CD14-positive monocyte (primary cell): ENCODE measurements around the gene LAMC3. TPM values are rescaled to one million over a fixed set of nuclear protein-coding genes. Genes with fewer than 3 reads are reported as not detected.
A peak's percentile ranks its signal among the peaks of the same experiment; 100 is the strongest.

Experiments used
- DNase-seq, 3 donors: peaks; one replicate each; pipeline ENCODE4 v3.0.0-alpha.2; 2011 to 2022
- H2AFZ ChIP-seq: 2 replicates; pipeline ENCODE4 v1.6.0; 2012; ENCODE audit warnings: mild to moderate bottlenecking, low read depth, low read length, inconsistent platforms; ENCODE audit not compliant: insufficient read depth, poor library complexity, severe bottlenecking
- H3K27ac ChIP-seq, 2 donors: 1 replicate in 1 of 2; 2 replicates in 1 of 2; pipeline ENCODE4 v1.5.1; 2012 to 2013; ENCODE audit warnings: low read length in 2 of 2, control low read depth in 1 of 2, inconsistent platforms in 1 of 2, low read depth in 1 of 2, mild to moderate bottlenecking in 1 of 2
- H3K27me3 ChIP-seq, 2 donors: one replicate each; pipeline versions ENCODE4 v1.6.0 to v1.6.1; 2011 to 2013; ENCODE audit warnings: low read length in 2 of 2; ENCODE audit not compliant: control insufficient read depth in 2 of 2, insufficient read depth in 2 of 2
- H3K36me3 ChIP-seq, 2 donors: replicated peaks in 1 of 2; 1 replicate in 1 of 2; 2 replicates in 1 of 2; pipeline versions ENCODE4 v1.5.1 to v1.6.1; 2012 to 2013; ENCODE audit warnings: low read length in 2 of 2, control low read depth in 1 of 2, inconsistent platforms in 1 of 2, mild to moderate bottlenecking in 1 of 2; ENCODE audit not compliant: insufficient read depth in 2 of 2, control insufficient read depth in 1 of 2
- H3K4me1 ChIP-seq, 2 donors: 1 replicate in 1 of 2; 2 replicates in 1 of 2; pipeline versions ENCODE4 v1.5.1 to v1.6.1; 2012 to 2013; ENCODE audit warnings: low read length in 2 of 2, control low read depth in 1 of 2, inconsistent platforms in 1 of 2, mild to moderate bottlenecking in 1 of 2, moderate library complexity in 1 of 2; ENCODE audit not compliant: insufficient read depth in 2 of 2, control insufficient read depth in 1 of 2
- H3K4me2 ChIP-seq: replicated peaks from 2 replicates; pipeline ENCODE3; 2012; ENCODE audit warnings: low read length, moderate library complexity, mild to moderate bottlenecking; ENCODE audit not compliant: poor library complexity, severe bottlenecking; ENCODE audit errors: extremely low read depth
- H3K4me3 ChIP-seq, 3 experiments: fragments of 200-600 bp in 1 of 3; sonication (generic) in 1 of 3; replicated peaks in 1 of 3; 1 replicate in 2 of 3; 2 replicates in 1 of 3; pipeline ENCODE4 v1.5.1; 2011 to 2013; ENCODE audit warnings: low read length in 3 of 3, mild to moderate bottlenecking in 3 of 3, control low read depth in 2 of 3, low read depth in 2 of 3, inconsistent platforms in 1 of 3, moderate library complexity in 1 of 3
- H3K79me2 ChIP-seq: 2 replicates; pipeline ENCODE4 v1.6.0; 2012; ENCODE audit warnings: mild to moderate bottlenecking, control low read depth, inconsistent platforms, low read length, moderate library complexity; ENCODE audit not compliant: insufficient read depth
- H3K9ac ChIP-seq: 2 replicates; pipeline ENCODE4 v1.6.0; 2017; ENCODE audit warnings: low read length, mild to moderate bottlenecking; ENCODE audit not compliant: insufficient read depth, poor library complexity, severe bottlenecking
- H3K9me3 ChIP-seq, 2 donors: replicated peaks in 1 of 2; 1 replicate in 1 of 2; 2 replicates in 1 of 2; pipeline versions ENCODE4 v1.5.1 to v1.6.1; 2012 to 2013; ENCODE audit warnings: low read length in 2 of 2, control low read depth in 1 of 2; ENCODE audit not compliant: control insufficient read depth in 1 of 2, insufficient read depth in 1 of 2
- H4K20me1 ChIP-seq: 2 replicates; pipeline ENCODE4 v1.6.0; 2012; ENCODE audit warnings: mild to moderate bottlenecking, low read length, control low read depth, moderate library complexity; ENCODE audit not compliant: insufficient read depth
- H3K27ac Mint-ChIP-seq, 7 donors: one replicate each; pipeline ENCODE4 v1.8.0; 2020; ENCODE audit warnings: mild to moderate bottlenecking in 7 of 7, mixed read lengths in 7 of 7, moderate library complexity in 6 of 7, inconsistent platforms in 2 of 7
- H3K27me3 Mint-ChIP-seq, 3 donors: one replicate each; pipeline ENCODE4 v1.8.0; 2021 to 2022; ENCODE audit warnings: low read depth in 3 of 3, mild to moderate bottlenecking in 3 of 3, mixed read lengths in 3 of 3, moderate library complexity in 3 of 3, inconsistent platforms in 1 of 3
- H3K36me3 Mint-ChIP-seq, 2 donors: one replicate each; pipeline ENCODE4 v1.8.0; 2020; ENCODE audit warnings: mixed read lengths in 2 of 2, inconsistent platforms in 1 of 2, mild to moderate bottlenecking in 1 of 2
- H3K4me1 Mint-ChIP-seq: one replicate; pipeline ENCODE4 v1.8.0; 2020; ENCODE audit warnings: mild to moderate bottlenecking, mixed read lengths
- H3K4me3 Mint-ChIP-seq, 2 donors: one replicate each; pipeline ENCODE4 v1.8.0; 2020; ENCODE audit warnings: mild to moderate bottlenecking in 2 of 2, mixed read lengths in 2 of 2, moderate library complexity in 1 of 2
- H3K9me3 Mint-ChIP-seq, 7 donors: one replicate each; pipeline ENCODE4 v1.8.0; 2020 to 2022; ENCODE audit warnings: mixed read lengths in 7 of 7, mild to moderate bottlenecking in 6 of 7, moderate library complexity in 6 of 7, inconsistent platforms in 2 of 7
- CTCF ChIP-seq: fragments of 200-600 bp; IDR thresholded peaks from one replicate; pipeline ENCODE4 v1.8.0; 2022; ENCODE audit warnings: antibody characterized with exemption, mild to moderate bottlenecking
- WGBS: methylation state at CpG from one replicate; pipeline ENCODE4 v1.1.5; 2013; ENCODE audit warnings: missing lambda C conversion rate; ENCODE audit not compliant: insufficient coverage; 5-methylcytosine and 5-hydroxymethylcytosine counted together
- intact Hi-C, 2 donors: fragments of 100-400 bp; cut with micrococcal nuclease; formaldehyde crosslinking; loops; one replicate each; pipeline versions ENCODE4 v1.15.0 to v1.15.1; 2023
- polyA plus RNA-seq, 3 donors: library from polyadenylated mRNA; depleted of rRNA in 1 of 3; unstranded in 2 of 3; stranded (reverse) in 1 of 3; fragments of 300-500 nt in 2 of 3; fragments of >200 nt in 1 of 3; fragmentation: Illumina TruSeq in 2 of 3; gene quantifications; 1 replicate in 2 of 3; 2 replicates in 1 of 3; pipeline ENCODE4 v1.2.3, GENCODE V29; 2012 to 2021

LAMC3 gene
- polyA plus RNA-seq, 3 donors, result 0.19 TPM; not detected in 2

GRCh38 chr9:131092548-131093440 is 83.8 kb downstream of the LAMC3 start:
- no peaks in the 10 kb centered on the region for H3K36me3 ChIP-seq
- Mint-ChIP-seq H3K27me3 (peaks cover 30 to 37% (median 33%) of the 10 kb centered on the region in 3 donors), H3K27ac (no peak overlapping the region), H3K4me3 (no peak overlapping the region), H3K9me3 (peaks cover 0 to 7% (median 0%) of the 10 kb centered on the region in 7 donors), H3K36me3 (peaks cover 0 to 4% of the 10 kb centered on the region in 2 donors), H3K4me1 (peaks cover 8% of the 10 kb centered on the region)
- intact Hi-C loops, result no loop called here
- no peaks in the 10 kb centered on the region for H4K20me1 ChIP-seq
- no peak for TF ChIP-seq CTCF
- H3K27ac ChIP-seq, result no peak overlapping the region
- no peak overlapping the region for H3K4me2 ChIP-seq
- peaks cover 0 to 5% of the 10 kb centered on the region in 2 donors for H3K9me3 ChIP-seq
- WGBS, result 94% methylated on average over 20 of the region's 24 CpGs
- H3K27me3 ChIP-seq, result peaks cover 10 to 30% of the 10 kb centered on the region in 2 donors
- H2AFZ ChIP-seq, result no peak overlapping the region
- H3K9ac ChIP-seq, result no peak overlapping the region
- H3K4me3 ChIP-seq, result no peak overlapping the region
- no peaks in the 10 kb centered on the region for H3K79me2 ChIP-seq
- no peak for DNase-seq
- peaks cover 4 to 6% of the 10 kb centered on the region in 2 donors for H3K4me1 ChIP-seq

GRCh38 chr9:131094015-131094414 is 85.0 kb downstream of the LAMC3 start:
- peaks cover 36 to 44% (median 38%) of the 10 kb centered on the region in 3 donors for H3K27me3 Mint-ChIP-seq
- peaks cover 0 to 4% of the 10 kb centered on the region in 2 donors for H3K36me3 Mint-ChIP-seq
- Histone ChIP-seq H3K36me3 (no peaks in the 10 kb centered on the region), H3K27me3 (peaks cover 10 to 37% of the 10 kb centered on the region in 2 donors), H3K4me3 (no peak overlapping the region), H3K4me1 (peaks cover 4 to 6% of the 10 kb centered on the region in 2 donors), H3K79me2 (no peaks in the 10 kb centered on the region), H2AFZ (no peak overlapping the region), H3K27ac (no peak overlapping the region), H3K4me2 (no peak overlapping the region), H3K9me3 (peaks cover 0 to 5% of the 10 kb centered on the region in 2 donors), H4K20me1 (no peaks in the 10 kb centered on the region), H3K9ac (no peak overlapping the region)
- intact Hi-C loops, result no loop called here
- no peak for DNase-seq
- no peak for TF ChIP-seq CTCF
- peak overlapping the region in 1 of 2 donors; percentile 63 for H3K4me3 Mint-ChIP-seq
- H3K4me1 Mint-ChIP-seq, result peaks cover 8% of the 10 kb centered on the region
- peaks cover 0 to 7% (median 0%) of the 10 kb centered on the region in 7 donors for H3K9me3 Mint-ChIP-seq
- H3K27ac Mint-ChIP-seq, result no peak overlapping the region
- 100% methylated on average over 2 of the region's 5 CpGs for WGBS
